DMS114 treated with DMSO at 0.1 percent for 48 hours (cell line): ENCODE results near the gene EXOSC6.
"Not testable (repeated sequence)": the region's sequence is repeated elsewhere in the genome, so short reads cannot be mapped to it uniquely, and the experiment has no call there.

Experiments used
- DNase-seq: peaks from one replicate; lab custom pipeline; 2025; ENCODE audit not compliant: unreplicated experiment; lab: John Stamatoyannopoulos, UW

Gene EXOSC6

GRCh38 chr16:70255574-70255973 lies 3.8 kb upstream of the EXOSC6 start:
- no peak for DNase-seq

- no peak for DNase-seq
These were observed 3.2 kb upstream of the EXOSC6 start for GRCh38 chr16:70254965-70255286.

- DNase-seq = no peak
These were observed 2.6 kb upstream of the EXOSC6 start for GRCh38 chr16:70254180-70254964.

- DNase-seq = peak; percentile 33
These were observed 1.8 kb upstream of the EXOSC6 start for GRCh38 chr16:70253291-70254106.

GRCh38 chr16:70252355-70252988 lies 732 bp upstream of the EXOSC6 start:
- DNase-seq = no peak

- DNase-seq = no peak
These were observed 752 bp downstream of the EXOSC6 start for GRCh38 chr16:70250748-70251628.

GRCh38 chr16:70249697-70250096 lies 2.0 kb downstream of the EXOSC6 start:
- not testable (repeated sequence) for DNase-seq

- not testable (repeated sequence) for DNase-seq
These were observed 13.0 kb downstream of the EXOSC6 start for GRCh38 chr16:70238773-70239172.

- DNase-seq = not testable (repeated sequence)
These were observed 19.9 kb downstream of the EXOSC6 start for GRCh38 chr16:70231831-70232230.

- DNase-seq = not testable (repeated sequence)
These were observed 25.7 kb downstream of the EXOSC6 start for GRCh38 chr16:70226024-70226423.

GRCh38 chr16:70225430-70225829 lies 26.3 kb downstream of the EXOSC6 start:
- DNase-seq = not testable (repeated sequence)

GRCh38 chr16:70224645-70225044 lies 27.1 kb downstream of the EXOSC6 start:
- DNase-seq = not testable (repeated sequence)

GRCh38 chr16:70223971-70224513 lies 27.7 kb downstream of the EXOSC6 start:
- not testable (repeated sequence) for DNase-seq

- DNase-seq = not testable (repeated sequence)
These were observed 28.5 kb downstream of the EXOSC6 start for GRCh38 chr16:70223216-70223615.

GRCh38 chr16:70222574-70222973 lies 29.2 kb downstream of the EXOSC6 start:
- DNase-seq = not testable (repeated sequence)

GRCh38 chr16:70218586-70218985 lies 33.2 kb downstream of the EXOSC6 start:
- DNase-seq = not testable (repeated sequence)

- not testable (repeated sequence) for DNase-seq
These were observed 45.4 kb downstream of the EXOSC6 start for GRCh38 chr16:70206382-70206781.

- not testable (repeated sequence) for DNase-seq
These were observed 46.9 kb downstream of the EXOSC6 start for GRCh38 chr16:70204668-70205405.

GRCh38 chr16:70204010-70204409 lies 47.7 kb downstream of the EXOSC6 start:
- not testable (repeated sequence) for DNase-seq

GRCh38 chr16:70203508-70203907 lies 48.2 kb downstream of the EXOSC6 start:
- not testable (repeated sequence) for DNase-seq
